ENCODE measurements around the gene OR9Q1. TPM values are rescaled to one million over a fixed set of nuclear protein-coding genes. Genes with fewer than 3 reads are reported as not detected.

Gene OR9Q1
- total and polyA plus RNA-seq, 2 of the 13 experiments (the other 11 are each of a cell fraction or from before 2014, with no cell fraction given): not detected

- no peak for TF ChIP-seq ZNF280B (CRISPR knock-in tag; IDR thresholded peaks at IDR 0.05; ENCODE audit: borderline replicate concordance)
- TF ChIP-seq ZBTB38 (CRISPR knock-in tag; IDR thresholded peaks at IDR 0.05): no peak
- no peak for TF ChIP-seq THAP8 (CRISPR knock-in tag; IDR thresholded peaks at IDR 0.05; ENCODE audit: borderline replicate concordance)
- peak; percentile 39; the same call in 1 of the 2 replicates for TF ChIP-seq MEF2D (CRISPR knock-in tag; IDR thresholded peaks at IDR 0.05)
- no peak for TF ChIP-seq PRMT3 (CRISPR knock-in tag; IDR thresholded peaks at IDR 0.05; ENCODE audit: borderline replicate concordance, low read depth)
- TF ChIP-seq ZFAT (CRISPR knock-in tag; conservative IDR thresholded peaks at IDR 0.05): no peak
- TF ChIP-seq ZNF142 (CRISPR knock-in tag; IDR thresholded peaks at IDR 0.05): no peak
- peak; percentile 59 for TF ChIP-seq ZNF574 (CRISPR knock-in tag; IDR thresholded peaks at IDR 0.05)
- 0 out of 2 replicates have a peak, but pooled peaks have one; percentile 34 for TF ChIP-seq POLR2G (IDR thresholded peaks at IDR 0.05; ENCODE audit: low read depth, low read length)
- no peak for TF ChIP-seq ZBTB21 (CRISPR knock-in tag; IDR thresholded peaks at IDR 0.05)
- no peak for TF ChIP-seq HINFP (CRISPR knock-in tag; IDR thresholded peaks at IDR 0.05; ENCODE audit: low read depth)
- no peak for TF ChIP-seq SP4 (CRISPR knock-in tag; IDR thresholded peaks at IDR 0.05)
- 0 out of 2 replicates have a peak, but pooled peaks have one; percentile 23 for TF ChIP-seq HOXA9 (CRISPR knock-in tag; IDR thresholded peaks at IDR 0.05; ENCODE audit: borderline replicate concordance)
- TF ChIP-seq PPARG (CRISPR knock-in tag; conservative IDR thresholded peaks at IDR 0.05): 0 out of 2 replicates have a peak, but pooled peaks have one; percentile 14
- TF ChIP-seq YEATS4 (CRISPR knock-in tag; IDR thresholded peaks at IDR 0.05; ENCODE audit: borderline replicate concordance): no peak; the same call in 1 of the 2 replicates
- TF ChIP-seq SMAD1 (CRISPR knock-in tag; IDR thresholded peaks at IDR 0.05; ENCODE audit: borderline replicate concordance, low read depth): no peak
These were observed 141.9 kb downstream of the OR9Q1 start (continued) for GRCh38 chr11:58165504-58166106.
